NOMO-1 (cell line): Measurements from ENCODE around the gene NDUFV2.
A peak's percentile ranks its signal among the peaks of the same experiment; 100 is the strongest.

Experiments
- DNase-seq, 2 experiments: peaks; one replicate each; lab custom pipeline; 2025; ENCODE audit not compliant: unreplicated experiment in 2 of 2; lab: John Stamatoyannopoulos, UW

The NDUFV2 gene

DNA sequence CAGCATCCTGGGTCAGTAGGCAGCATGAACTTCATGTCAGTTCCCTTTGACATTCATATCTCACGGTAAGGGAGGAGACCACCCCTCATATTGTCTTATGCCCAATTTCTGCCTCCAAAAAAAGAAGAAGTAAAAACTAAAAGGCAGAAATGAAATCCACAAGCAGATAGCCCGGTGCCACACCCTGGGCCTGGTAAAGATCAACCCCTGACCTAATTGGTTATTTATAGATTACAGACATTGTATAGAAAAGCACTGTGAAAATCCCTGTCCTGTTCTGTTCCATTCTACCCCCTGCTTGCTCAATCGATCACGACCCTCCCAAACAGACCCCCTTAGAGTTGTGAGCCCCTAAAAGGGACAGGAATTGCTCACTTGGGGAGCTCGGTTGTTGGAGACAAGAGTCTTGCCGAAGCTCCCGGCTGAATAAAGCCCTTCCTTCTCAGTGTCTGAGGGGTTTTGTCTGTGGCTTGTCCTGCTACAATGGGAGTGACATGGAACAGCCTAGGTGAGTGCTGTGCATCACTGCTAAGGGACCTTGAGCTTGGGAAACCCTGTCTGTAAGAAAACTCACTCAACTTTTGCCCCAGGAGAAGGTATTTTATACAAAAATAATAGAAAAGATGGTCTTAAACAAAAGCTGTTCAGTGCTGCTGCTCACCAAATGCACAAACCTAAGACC lies 11.1 kb downstream of the NDUFV2 start:
- peak; percentile 20 to 44 for DNase-seq

DNA sequence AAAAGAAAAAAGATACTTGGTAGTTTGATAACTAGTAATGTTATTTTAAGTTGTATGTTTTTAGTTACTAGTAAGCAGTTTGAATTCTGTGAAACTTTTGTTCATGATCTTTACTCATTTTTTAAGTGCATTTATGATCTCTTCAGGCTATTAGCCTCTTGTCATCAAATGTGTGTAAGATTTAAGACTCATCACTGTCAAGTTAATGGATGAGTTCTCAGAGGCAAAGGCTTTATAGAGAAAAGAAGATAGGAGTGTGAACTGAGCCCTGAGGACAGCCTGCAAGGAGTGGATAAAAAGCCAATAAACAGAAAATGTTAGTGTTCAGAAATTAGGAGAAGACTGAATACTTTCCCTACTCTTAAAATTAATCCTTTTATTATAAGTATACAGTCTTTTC lies 13.5 kb downstream of the NDUFV2 start:
- DNase-seq, result no peak

DNA sequence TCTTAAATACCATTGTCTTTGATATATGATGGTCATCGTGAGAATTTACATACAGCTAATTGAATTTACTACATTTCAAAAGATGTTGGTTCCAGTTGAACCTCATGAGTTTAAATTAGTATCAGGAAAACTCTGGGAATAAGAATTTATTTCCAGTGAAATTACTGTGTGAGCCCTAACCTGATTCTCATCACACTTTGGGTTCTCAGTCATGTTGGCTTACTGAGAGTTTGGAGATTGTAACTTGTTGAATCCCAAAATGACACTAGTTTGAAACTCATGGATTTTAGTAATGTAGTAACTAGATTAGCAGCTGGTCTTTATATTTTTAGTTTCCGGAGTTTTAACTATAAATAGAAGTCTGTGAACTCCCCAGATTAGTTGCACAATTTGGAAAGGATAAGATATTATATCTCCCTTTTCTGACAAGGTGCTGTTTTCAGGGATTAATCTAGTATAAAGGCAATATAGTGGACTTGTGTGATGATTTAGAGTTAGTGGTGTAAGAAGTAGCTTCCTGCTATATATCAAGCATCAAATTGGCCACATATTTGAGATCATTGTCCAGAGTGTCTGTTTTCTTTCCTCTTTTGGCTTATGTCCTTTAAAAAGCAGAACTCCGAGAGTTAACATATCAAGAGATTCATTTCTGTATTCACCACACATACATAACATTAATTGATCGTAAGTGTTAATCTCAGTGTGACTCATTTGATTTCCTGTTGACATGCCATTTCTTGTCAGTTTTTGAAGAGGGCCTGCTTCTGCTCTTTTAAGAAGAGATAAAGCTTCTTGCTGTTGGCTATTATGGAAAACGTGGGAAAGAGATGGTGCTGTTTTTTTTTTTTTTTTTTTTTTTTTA lies 15.7 kb downstream of the NDUFV2 start:
- peak; percentile 35 to 87 for DNase-seq

DNA sequence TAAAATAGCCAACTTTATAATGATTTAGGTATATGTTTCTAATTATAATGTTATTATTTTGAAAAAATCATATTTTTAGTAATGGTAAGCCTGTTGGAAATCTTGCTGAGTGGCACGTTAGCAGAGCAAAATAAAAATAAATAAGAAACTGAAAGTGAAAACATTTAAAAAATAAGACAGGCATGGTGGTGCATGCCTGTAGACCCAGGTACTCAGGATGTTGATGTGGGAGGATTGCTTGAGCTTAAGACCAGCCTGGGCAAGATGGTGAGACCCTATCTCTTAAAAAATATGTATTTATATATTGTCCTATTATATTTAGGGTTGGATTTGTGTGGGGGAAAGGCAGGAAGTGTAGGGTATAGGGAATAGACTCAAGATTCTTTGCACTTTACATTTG lies 18.3 kb downstream of the NDUFV2 start:
- no peak for DNase-seq

DNA sequence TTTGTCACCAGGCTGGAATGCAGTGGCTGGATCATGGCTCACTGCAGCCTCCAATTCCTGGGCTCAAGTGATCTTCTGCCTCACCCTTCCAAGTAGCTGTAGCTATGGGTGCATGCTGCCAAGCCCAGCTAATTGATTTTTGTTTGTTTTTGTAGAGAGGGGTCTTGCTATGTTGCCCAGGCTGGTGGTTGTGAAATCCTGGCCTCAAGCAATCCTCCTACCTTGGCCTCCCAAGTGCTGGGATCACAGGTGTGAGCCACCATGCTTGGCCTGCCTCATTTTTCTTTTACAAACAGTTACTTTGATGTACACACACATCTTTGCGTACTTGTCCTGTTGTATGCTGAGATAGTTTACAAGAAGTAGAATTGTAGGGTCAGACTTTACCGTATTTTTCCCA lies 21.0 kb downstream of the NDUFV2 start:
- DNase-seq, result no peak

DNA sequence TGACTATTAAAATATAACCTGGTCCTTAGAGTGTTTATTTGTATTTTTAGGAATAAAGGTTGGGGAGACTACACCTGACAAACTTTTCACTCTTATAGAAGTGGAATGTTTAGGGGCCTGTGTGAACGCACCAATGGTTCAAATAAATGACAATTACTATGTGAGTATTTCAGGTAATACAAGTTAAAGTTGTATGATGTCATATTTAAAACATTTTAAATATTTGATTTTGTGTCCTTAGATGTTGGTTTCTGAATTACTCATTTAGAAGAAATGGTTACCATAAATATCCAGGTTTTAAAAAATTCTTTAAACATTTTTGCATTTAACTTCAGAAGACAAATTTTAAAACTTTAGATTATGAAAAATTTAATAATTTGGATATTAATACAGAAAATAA lies 22.3 kb downstream of the NDUFV2 start:
- DNase-seq, result no peak

DNA sequence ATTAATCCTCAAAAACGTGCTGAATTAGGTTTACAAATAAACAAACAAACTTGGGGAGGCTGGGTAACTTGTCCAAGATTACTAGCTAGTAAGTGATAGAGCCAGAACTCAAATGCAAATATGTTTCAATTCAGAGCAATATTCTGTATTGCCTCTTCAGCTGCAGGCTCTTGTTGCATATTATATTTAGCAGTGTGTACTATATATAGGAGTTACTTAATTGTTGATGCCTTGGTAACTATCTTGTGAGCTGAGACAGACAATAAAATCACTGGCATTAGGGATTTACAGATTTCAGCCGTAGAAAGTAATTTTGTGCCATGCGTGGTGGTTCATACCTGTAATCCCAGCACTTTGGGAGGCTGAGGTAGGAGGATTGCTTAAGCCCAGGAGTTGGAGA lies 23.8 kb downstream of the NDUFV2 start:
- DNase-seq, result no peak

DNA sequence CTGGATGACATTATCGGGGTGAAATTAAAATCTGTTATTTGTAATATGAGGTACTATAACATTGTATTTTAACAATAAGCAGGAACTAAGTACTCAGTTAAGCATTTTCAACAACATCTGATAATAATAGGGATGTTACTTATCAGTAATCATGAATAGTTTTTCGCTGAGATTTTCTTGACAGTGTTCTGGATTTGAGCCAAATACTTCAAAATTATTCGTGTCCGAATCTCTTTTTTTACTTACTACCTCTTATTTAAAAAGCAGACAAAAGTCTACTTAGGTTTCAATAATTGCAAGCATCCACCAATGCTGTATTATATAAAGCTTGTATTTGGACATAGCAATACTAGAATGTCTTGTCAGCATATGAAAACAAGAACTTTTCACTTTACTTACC lies 27.7 kb downstream of the NDUFV2 start:
- DNase-seq, result no peak

DNA sequence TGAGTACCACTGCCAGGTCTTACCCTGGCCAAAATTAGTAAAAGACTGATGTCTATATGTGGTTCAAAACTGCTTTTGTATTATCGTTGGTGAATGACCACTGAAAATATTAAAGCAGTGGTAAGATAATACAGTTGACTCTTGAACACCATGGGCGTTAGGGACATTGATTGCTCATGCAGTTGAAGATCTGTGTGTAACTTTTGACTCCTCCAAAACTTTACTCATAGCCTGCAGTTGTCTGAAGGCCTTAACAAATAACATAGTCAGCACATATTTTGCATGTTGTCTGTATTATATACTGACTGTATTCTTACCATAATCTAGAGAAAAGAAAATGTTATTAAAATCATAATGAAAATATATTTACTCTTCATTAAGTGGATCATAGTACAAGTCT lies 28.3 kb downstream of the NDUFV2 start:
- no peak for DNase-seq

DNA sequence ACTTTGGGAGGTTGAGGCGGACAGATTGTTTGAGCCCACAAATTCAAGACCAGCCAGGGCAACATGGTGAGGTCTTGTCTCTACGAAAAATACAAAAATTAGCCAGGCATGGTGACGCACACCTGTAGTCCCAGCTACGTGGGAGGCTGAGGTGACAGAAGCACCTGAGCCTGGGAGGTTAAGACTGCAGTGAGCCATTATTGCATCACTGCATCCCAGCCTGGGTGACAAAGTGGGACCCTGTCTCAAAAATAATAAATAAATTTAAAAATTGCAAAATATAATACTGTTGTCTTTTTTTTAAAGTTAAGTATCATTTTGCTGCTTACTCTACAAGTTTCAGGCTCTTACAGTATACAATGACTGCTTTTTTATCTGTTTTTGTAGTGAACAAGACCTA lies 30.1 kb downstream of the NDUFV2 start:
- no peak for DNase-seq

DNA sequence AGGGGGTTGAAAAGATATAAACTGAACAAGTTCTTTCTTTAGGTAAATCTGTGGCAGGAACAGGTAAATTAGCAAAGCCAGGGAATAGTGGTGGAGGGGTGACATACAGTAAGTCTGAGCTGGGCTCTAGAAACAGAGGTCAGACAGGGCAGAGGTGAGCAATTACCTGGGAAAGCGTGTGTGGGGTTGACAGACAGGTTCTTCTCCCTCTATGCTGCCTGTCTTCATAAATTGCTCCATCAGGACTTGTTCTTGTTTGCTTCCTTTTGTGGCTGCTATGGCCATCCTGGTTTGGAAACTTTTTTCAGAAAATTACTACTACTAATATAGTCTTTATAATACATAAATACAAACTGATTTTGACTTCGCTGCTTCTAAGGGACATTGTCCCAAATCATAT lies 30.7 kb downstream of the NDUFV2 start:
- no peak for DNase-seq

DNA sequence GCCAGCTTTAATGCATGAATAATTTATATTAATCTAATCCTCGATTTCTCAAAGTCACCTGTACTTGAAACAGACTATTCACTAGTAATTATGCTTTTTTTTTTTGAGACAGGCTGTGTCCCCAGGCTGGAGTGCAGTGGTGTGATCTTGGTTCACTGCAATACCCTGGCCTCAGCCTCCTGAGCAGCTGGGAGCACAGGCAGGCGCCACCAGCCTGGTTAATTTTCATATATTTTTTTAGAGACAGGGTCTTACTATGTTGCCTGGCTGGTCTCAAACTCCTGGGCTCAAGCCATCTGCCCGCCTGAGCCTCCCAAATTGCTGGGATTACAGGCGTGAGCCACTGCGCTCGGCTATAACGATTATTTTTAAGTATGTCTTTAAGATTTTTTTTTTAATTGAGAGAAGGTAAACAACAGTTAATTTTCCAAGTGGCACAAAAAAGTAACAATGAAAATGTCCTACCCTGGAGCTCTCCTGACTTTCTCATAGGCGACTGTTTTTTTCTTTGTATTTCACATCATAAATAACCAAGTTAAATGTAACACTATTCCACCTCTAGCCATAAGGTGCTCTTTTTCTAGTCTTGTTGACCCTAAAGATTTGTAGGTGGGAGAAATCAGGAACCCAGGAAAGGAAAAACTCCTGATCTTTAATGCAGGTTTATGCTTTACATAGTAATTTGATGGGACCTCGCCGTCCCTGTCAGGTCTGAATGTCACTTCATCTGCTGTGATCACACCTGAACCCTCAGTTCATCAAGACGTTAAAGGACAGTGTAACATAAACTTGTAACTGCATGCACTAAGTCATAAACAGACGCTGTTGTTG lies 32.8 kb downstream of the NDUFV2 start:
- no peak for DNase-seq

DNA sequence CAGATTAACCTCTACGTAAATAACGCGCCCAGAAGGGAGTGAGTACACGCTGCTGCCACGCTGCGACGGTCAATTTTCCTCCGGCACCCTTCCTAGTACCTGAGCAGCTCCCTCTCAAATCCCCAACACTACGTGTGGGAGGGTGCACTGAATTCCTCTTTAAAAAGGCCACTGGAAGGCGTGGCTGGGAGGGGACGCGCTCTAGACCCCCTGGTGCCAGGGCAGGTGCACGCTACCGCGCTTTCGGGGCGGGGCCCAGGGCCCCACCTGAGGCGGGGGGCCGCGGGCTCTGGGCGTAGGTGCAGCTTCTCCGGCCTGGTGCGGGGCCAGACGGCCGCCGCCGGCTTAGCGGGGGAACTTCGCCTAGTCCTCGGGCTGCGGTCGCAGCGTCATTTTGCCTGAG lies 33.4 kb downstream of the NDUFV2 start:
- no peak for DNase-seq

DNA sequence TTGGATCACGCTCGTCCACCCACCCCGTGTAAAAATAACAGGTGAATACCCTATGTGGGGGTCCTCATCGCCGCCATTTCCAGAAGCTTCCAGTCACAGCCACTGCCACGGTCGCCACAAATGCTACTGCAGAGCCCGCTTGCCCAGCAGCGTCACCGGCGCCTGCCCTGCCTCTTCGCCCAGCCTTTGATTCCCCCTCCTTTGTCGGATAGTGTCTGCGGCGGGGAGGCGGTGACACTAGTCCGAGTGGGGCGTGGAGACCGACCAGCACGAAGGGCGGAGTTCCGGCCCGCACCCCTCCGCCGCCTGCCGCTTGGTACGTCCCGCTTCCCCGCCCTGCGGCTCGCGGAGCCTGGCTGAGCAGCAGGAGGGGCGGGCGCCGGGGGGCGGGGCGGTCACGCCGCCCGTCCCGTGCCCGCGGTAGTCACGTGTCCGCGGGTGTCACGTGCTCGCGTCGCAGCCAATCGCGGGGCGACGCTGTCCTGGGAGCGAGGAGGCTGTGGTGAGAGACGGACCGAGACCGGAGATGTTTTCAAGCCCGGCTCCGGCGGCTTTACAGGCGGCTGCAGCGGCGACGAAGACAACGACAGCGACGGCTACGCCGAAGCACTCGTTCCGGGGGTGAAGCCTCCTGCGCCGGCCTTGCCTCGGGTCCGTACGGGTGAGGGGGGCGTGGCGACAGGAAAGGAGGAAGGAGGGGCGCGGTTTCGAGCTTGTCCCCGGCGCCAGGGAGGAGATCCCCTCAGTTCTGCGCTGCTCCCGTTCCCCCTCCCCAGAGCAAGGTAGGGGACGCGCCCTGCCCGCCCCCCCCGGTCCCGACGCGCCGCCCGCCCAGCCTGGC lies 34.0 kb downstream of the NDUFV2 start, which contains the start of gene ANKRD12:
Gene ANKRD12 (plus strand): TSS at position 467 of the 841 bp plus-strand sequence. CDS start 45,652 bp downstream, outside the sequence.
- peak; percentile 93 to 98 for DNase-seq

DNA sequence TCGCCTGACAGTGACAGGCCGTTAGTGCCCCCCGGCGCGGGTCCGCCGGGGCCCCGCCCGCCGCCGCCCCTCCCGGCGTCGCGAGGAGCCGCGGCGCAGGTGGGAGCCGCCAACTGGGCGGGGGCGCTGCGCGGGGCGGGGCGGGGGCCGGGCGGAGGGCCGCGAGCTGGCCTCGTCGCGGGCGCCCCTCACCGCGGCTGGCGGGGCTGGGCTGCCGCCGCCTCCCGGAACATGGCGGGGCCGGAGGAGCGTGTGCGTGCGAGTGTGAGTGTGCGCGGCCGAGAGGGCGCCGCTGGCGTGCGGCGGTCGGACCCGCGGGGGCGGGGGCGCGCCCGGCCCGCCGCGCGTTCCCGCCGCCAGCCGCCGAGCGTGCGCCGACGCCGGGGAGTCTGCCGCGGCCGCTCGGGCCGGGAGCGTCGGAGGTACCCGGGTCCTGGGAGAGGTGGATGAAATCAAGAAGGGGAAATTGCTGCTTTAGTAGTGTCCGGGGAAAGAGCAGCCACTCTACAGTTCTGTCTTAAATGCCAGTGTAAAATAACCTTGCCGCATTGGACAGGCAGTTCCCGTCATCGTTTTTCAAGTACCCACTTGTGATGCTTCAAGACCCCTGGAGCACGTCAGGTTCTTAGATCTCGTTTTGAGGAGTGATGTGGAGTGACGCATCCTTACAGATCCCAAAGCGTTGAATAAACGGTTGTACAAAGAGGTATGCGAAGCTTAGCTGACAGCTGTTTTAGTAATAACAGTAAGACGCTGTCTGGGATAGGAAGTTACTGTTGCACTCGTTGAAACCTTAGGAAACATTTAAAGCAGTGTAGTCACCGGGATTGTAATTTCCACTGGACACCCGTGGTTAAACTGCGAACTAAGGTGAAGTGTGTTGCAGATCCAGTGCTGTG lies 34.9 kb downstream of the NDUFV2 start:
- peak; percentile 41 to 73 for DNase-seq

DNA sequence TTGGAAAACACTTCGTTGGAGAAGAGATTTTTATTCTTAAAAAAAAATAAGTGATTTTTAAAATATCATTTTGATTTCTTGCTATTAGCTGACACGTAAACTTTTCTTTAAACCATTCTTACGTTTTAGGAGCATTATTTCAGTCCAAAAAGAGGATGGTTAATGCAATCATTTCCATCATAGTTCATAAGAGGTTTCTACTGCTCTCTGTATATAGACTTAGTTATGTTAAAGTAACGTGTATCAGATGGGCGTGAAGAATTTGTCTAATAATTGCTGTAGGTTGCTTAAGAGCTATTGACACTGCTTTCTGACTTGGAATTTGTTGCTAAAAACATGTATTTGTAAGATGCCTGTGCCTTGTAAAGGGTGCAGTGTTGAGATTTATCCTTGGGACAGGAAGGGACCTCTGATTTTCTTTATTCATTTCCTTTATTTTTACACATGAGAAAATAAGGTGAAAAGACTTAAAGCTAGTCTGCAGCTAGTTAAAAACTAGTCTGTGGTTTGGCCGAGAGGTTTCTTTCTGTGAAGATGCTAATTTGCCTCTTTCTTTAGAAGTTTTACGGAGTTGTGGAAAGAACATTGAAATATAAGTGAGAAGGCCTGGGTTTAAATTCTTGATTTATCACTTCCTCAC lies 37.0 kb downstream of the NDUFV2 start:
- DNase-seq, result peak in 1 of 2 experiments; percentile 35

DNA sequence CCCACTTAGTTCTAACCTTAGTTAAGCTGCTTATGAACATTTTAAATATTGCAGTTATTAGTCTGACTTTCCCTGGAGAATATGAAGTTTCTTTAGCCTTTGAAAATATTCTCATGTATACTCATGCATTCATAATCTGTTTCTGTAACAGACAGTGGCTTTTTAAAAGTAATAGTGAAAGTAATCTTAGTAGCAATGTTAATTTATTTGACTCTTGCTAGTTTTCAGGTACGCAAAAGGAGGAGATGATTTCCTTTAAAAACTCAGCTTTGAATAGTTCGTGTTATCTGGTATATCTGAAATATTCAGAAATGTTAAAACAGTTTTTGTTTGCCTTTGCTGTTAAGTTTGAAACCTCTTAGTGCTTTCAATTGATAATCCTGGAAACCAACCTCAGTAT lies 37.9 kb downstream of the NDUFV2 start:
- no peak for DNase-seq

DNA sequence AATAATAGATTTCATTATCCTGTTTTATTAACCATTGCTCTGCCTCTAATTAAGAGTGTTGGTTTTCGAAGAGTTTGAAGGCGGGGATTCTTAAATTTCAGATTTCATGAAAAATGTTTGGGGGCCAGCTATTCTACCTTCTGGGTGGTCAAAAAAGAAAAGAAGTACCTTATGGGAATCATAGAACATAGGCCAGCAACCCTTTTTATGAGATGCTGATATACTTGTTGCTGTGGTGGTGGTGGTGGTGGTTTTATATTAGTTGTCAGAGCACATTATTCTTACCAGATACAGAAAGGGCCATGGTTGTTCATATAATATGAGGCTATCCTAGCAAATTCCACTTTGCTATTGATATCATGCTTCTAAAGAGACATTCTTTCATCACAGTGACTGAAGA lies 38.5 kb downstream of the NDUFV2 start:
- DNase-seq, result no peak

DNA sequence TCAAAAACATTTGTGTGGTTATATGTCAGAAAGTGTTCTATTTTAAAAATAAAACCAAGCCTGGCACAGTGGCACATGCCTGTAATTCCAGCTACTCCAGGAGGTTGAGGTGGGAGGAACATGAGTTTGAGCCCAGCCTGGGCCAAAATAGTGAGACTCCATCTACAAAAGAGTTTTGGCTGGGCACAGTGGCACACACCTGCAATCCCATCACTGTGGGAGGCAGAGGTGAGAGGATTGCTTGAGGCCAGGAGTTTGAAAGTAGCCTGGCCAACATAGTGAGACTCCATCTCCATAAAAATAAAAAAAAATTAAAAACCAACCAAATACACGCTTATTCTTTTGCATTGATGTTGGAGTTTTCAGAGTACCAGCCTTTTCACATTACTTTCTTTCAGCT lies 43.7 kb downstream of the NDUFV2 start:
- no peak for DNase-seq
